SK-MEL-5 (cell line): ENCODE data around the gene PRKCE. TPM values are rescaled to one million over a fixed set of nuclear protein-coding genes. Genes with fewer than 3 reads are reported as not detected.

Experiments used
- DNase-seq: peaks from one replicate; pipeline ENCODE4 v3.0.0-alpha.2; 2016; ENCODE audit warnings: low read depth, low spot score
- in situ Hi-C: cut with HindIII; loops from 2 replicates; pipeline ENCODE4 v1.10.0; 2016; ENCODE audit warnings: low sequenced_read_pairs, high pct_unique_total_duplicates, low pct_unique_long_range_greater_than_20kb
- total RNA-seq: library from RNA; depleted of rRNA; stranded (reverse); fragments of >200 nt; shearing (Covaris generic); gene quantifications from 2 replicates; pipeline ENCODE4 v1.2.3, GENCODE V29; 2014

Gene PRKCE
- total RNA-seq, 1 experiment from 2014 or later, result 22.9 TPM

GRCh38 chr2:45626387-45627221, 24.9 kb upstream of the PRKCE start:
- in situ Hi-C loops, result no loop called here
- DNase-seq, result no peak

DNA sequence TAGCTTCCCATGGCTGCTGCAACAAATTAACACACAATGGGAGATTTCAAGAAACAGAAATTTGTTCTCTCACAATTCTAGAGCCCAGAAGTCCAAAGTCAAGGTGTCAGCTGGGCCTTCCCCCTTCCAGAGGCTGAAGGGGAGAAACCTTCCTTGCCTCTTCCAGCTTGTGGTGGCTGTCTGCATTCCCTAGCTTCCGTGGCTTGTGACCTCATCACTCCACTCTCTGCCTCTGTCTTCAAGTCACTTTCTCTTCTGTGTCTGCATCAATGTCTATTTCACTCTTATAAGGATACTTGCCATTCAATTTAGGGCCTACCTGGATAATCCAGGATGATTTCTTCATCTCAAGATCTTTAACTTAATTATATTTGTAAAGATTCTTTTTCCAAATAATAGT, 23.6 kb upstream of the PRKCE start:
- in situ Hi-C loops, result no loop called here

DNA sequence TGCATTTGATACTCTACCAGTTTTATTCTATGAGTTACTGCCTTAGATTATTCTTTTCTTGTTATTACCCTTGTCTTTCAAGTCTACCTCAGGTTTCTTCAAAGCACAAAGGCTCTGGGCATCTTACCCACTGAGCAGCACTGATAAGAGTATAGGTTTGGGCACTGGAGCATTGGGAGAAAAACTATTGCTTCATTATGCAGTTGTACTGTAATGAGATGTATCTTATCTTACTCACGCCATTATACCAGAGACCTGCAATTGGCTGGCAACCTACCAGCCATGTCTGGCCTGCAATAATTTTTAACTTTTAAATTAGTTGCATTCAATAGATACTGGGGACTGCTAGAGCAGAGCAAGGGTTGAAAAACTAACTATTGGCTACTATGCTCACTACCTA, 21.5 kb upstream of the PRKCE start:
- in situ Hi-C loops, result no loop called here
- no peak for DNase-seq

More for the DNA sequence above, 23.6 kb upstream of the PRKCE start:
- no peak for DNase-seq

DNA sequence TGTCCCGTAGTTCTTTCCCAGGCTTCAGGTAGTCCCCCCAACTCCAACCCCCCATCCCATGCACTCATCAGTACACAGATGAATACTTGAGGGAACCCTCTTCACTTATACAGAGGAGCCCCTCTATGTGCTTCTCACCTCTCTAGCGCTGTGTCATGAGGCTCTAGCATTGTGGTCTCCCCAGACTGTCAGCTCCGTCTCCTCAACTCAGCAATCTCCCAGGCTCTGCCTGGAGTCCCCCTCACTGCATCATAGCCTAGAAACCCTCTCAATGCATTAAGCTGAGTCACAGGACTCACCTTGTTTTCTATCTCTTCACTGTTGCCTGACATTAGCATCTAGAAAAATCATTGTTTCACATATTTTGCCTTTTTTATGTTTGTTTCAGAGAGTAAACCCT, 20.2 kb upstream of the PRKCE start:
- no peak for DNase-seq
- in situ Hi-C loops, result no loop called here

GRCh38 chr2:45631955-45632354, 19.5 kb upstream of the PRKCE start:
- in situ Hi-C loops, result no loop called here
- DNase-seq, result no peak

DNA sequence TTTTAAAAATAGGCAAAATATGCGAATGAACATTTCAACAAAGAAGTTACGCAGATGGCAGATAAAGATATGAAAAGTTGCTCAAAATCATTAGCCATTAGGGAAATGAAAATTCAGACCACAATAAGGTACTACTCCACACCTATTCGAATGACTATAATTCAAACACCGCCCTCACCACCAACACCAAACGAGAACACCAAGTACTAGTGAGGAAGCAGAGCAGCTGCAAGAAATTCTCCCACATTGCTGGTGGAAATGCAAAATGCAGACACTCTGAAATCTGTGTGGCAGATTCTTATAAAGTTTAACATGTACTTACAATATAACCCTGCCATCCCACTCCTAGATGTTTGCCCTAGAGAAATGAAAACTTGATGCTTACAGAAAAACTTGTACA, 17.3 kb upstream of the PRKCE start:
- in situ Hi-C loops, result no loop called here
- no peak for DNase-seq

DNA sequence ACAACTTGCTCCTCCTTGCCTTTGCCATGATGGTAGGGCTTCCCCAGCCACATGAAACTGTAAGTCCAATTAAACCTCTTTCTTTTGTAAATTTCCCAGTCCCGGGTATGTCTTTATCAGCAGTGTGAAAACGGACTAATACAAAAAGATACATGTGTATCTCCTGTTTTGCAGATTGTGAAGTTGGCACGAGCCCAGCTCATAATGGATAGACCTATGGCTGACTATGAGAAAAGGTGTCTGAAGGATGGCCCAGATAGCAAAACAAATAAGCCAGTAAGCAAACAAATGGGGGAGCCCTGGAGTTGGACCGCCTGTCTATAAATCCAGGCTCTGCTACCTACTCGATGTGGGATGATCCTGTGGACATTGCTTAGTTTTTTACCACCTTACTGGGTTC, 15.5 kb upstream of the PRKCE start:
- in situ Hi-C loops, result no loop called here
- no peak for DNase-seq

GRCh38 chr2:45637440-45637839, 14.0 kb upstream of the PRKCE start:
- in situ Hi-C loops, result no loop called here
- no peak for DNase-seq

DNA sequence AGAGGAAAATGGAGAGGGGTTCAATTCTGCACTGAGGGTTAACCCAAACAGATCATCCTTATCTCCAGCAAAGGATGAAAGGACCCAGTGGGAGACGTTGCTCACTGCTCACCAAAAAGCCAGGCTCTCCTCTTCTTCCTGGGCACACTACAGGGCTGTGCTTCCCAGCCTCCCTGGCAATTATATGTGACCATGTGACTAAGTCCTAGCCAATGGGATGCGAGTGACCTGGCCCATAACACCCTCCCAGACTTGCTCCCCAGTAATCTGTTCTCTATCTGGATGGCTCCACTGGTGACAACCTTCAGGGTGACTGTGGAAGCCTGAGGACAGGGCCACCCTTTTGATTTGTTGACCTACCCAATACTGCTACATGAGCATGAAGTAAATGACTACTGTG, 10.9 kb upstream of the PRKCE start:
- peak; percentile 17 for DNase-seq
- in situ Hi-C loops, result no loop called here

- in situ Hi-C loops, result no loop called here
Observed at GRCh38 chr2:45643095-45643494, 8.4 kb upstream of the PRKCE start.

GRCh38 chr2:45643543-45644542, 7.6 kb upstream of the PRKCE start:
- in situ Hi-C loops, result no loop called here
- DNase-seq, result peak; percentile 73

More at GRCh38 chr2:45643095-45643494, 8.4 kb upstream of the PRKCE start:
- DNase-seq, result no peak

DNA sequence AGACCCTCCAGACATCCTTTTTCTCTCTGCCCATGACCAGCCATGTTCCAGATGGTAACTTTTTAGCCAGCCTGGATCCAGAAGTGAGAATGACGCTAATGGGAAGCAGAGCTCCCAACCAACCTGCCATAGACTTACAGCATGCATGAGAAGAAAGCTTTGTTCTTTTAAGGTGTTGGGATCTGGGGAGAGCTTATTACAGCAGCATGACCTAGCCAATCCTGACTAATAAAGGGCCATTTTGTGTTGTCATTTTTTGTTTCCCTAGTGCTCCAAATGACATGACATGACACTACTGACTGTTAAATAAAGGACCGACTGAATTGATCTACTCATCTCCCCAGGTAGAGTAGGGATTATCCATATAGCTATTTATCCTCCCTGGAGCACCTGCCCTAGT, 5.2 kb upstream of the PRKCE start:
- no peak for DNase-seq
- in situ Hi-C loops, result loop anchor here (5.0 kb wide), 1 partner anchor 41 kb away; no protein-coding TSS in a partner anchor

- in situ Hi-C loops, result loop anchor here (5.0 kb wide), 1 partner anchor 40 kb away; no protein-coding TSS in a partner anchor
- DNase-seq, result no peak
Observed at GRCh38 chr2:45647356-45647755, 4.1 kb upstream of the PRKCE start.

GRCh38 chr2:45647986-45648520, 3.4 kb upstream of the PRKCE start:
- no peak for DNase-seq
- in situ Hi-C loops, result loop anchor here (5.0 kb wide), 1 partner anchor 39 kb away; no protein-coding TSS in a partner anchor

- DNase-seq, result no peak
- in situ Hi-C loops, result loop anchor here (5.0 kb wide), 1 partner anchor 39 kb away; no protein-coding TSS in a partner anchor
Observed at GRCh38 chr2:45648636-45649035, 2.8 kb upstream of the PRKCE start.

DNA sequence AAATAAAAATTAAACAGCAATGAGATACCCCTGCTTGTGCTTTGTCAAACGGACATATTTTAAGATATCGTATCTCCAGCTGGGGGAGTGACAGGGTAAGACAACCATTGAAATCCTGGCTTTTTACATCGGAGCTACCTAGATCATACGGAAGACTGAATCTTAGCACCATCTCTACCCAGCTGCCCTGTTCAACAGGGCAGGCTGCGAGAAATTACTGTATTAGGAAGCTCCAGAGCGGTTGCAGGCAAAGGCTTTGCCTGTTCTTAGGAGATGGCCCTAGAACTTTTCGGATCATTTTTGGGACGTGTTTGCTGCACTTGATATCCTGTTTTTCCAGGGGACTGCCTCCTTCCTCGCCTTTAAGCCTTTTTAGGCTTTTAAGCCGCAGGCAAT, 2.0 kb upstream of the PRKCE start:
- in situ Hi-C loops, result loop anchor here (5.0 kb wide), 1 partner anchor 38 kb away; no protein-coding TSS in a partner anchor
- DNase-seq, result peak; percentile 59

- DNase-seq, result peak; percentile 48
- in situ Hi-C loops, result loop anchor here (5.0 kb wide), 1 partner anchor 37 kb away; no protein-coding TSS in a partner anchor
Observed at GRCh38 chr2:45649858-45650811, 1.3 kb upstream of the PRKCE start.
